HEK293T (cell line): ENCODE measurements around the gene FBXL16.
"Not testable (repeated sequence)": the region's sequence is repeated elsewhere in the genome, so short reads cannot be mapped to it uniquely, and the experiment has no call there.

Source experiments
- CTCF ChIA-PET: fragments of 350-600 bp; formaldehyde crosslinking; extraction: SDS; loops from one replicate; lab custom pipeline; 2021; ENCODE audit warnings: antibody characterized with exemption, inconsistent platforms; lab: Yijun Ruan, JAX
- POLR2A ChIA-PET: fragments of 350-600 bp; formaldehyde crosslinking; extraction: SDS; loops from one replicate; lab custom pipeline; 2020; ENCODE audit warnings: antibody characterized with exemption, inconsistent platforms; lab: Yijun Ruan, JAX
- DNase-seq: peaks from one replicate; pipeline ENCODE4 v3.0.0; 2012; ENCODE audit warnings: mixed read lengths; ENCODE audit errors: extremely low spot score
- ARNT ChIP-seq: fragments of 450-650 bp; IDR thresholded peaks from 2 replicates; pipeline ENCODE4 v1.6.1; 2017; ENCODE audit warnings: mild to moderate bottlenecking
- BHLHE40 ChIP-seq: fragments of 450-650 bp; IDR thresholded peaks from 2 replicates; pipeline ENCODE4 v1.6.1; 2016; ENCODE audit warnings: mild to moderate bottlenecking, moderate library complexity, borderline replicate concordance
- CTBP1 ChIP-seq: fragments of 450-650 bp; IDR thresholded peaks from 2 replicates; pipeline ENCODE4 v1.6.1; 2016; ENCODE audit warnings: borderline replicate concordance
- ELF4 ChIP-seq: fragments of 450-650 bp; IDR thresholded peaks from 2 replicates; pipeline ENCODE4 v1.6.1; 2017; ENCODE audit warnings: antibody characterized with exemption
- FOXA1 ChIP-seq: fragments of 450-650 bp; IDR thresholded peaks from 2 replicates; pipeline ENCODE4 v1.6.1; 2016; ENCODE audit warnings: mild to moderate bottlenecking
- FOXK2 ChIP-seq: fragments of 450-650 bp; IDR thresholded peaks from 2 replicates; pipeline ENCODE4 v1.6.1; 2016; ENCODE audit warnings: mild to moderate bottlenecking
- FOXM1 ChIP-seq: fragments of 450-650 bp; IDR thresholded peaks from 2 replicates; pipeline ENCODE4 v1.6.1; 2017; ENCODE audit warnings: mild to moderate bottlenecking, borderline replicate concordance
- HDGF ChIP-seq: fragments of 450-650 bp; IDR thresholded peaks from 2 replicates; pipeline ENCODE4 v1.6.1; 2017; ENCODE audit warnings: antibody characterized with exemption, borderline replicate concordance
- L3MBTL2 ChIP-seq: fragments of 450-650 bp; conservative IDR thresholded peaks from 2 replicates; pipeline ENCODE4 v1.6.1; 2016; ENCODE audit warnings: mild to moderate bottlenecking
- LEF1 ChIP-seq: fragments of 450-650 bp; IDR thresholded peaks from 2 replicates; pipeline ENCODE4 v1.6.1; 2017; ENCODE audit warnings: mild to moderate bottlenecking, borderline replicate concordance
- NFRKB ChIP-seq: fragments of 450-650 bp; IDR thresholded peaks from 2 replicates; pipeline ENCODE4 v1.6.1; 2016; ENCODE audit warnings: mild to moderate bottlenecking, moderate library complexity
- SP1 ChIP-seq: fragments of 450-650 bp; IDR thresholded peaks from 2 replicates; pipeline ENCODE4 v1.6.1; 2017
- SUZ12 ChIP-seq: fragments of 450-650 bp; IDR thresholded peaks from 2 replicates; pipeline ENCODE4 v1.6.1; 2016; ENCODE audit warnings: mild to moderate bottlenecking
- TARDBP ChIP-seq: fragments of 450-650 bp; IDR thresholded peaks from 2 replicates; pipeline ENCODE4 v1.6.1; 2016
- ZNF384 ChIP-seq: fragments of 450-650 bp; IDR thresholded peaks from 2 replicates; pipeline ENCODE4 v1.6.1; 2016
- TF ChIP-seq, protein P1 (sequence below): fragments of 450-650 bp; IDR thresholded peaks from 2 replicates; pipeline ENCODE4 v1.6.1; 2016

The FBXL16 gene

GRCh38 chr16:716200-716568 is 10.6 kb upstream of the FBXL16 start:
- TF ChIP-seq FOXK2 (no peak), FOXM1 (no peak), ELF4 (no peak), TARDBP (no peak), L3MBTL2 (no peak), FOXA1 (no peak), CTBP1 (no peak), LEF1 (no peak), ZNF384 (no peak), SP1 (no peak), SUZ12 (no peak), ARNT (no peak), HDGF (no peak), NFRKB (no peak)
- TF ChIP-seq, protein P1, sequence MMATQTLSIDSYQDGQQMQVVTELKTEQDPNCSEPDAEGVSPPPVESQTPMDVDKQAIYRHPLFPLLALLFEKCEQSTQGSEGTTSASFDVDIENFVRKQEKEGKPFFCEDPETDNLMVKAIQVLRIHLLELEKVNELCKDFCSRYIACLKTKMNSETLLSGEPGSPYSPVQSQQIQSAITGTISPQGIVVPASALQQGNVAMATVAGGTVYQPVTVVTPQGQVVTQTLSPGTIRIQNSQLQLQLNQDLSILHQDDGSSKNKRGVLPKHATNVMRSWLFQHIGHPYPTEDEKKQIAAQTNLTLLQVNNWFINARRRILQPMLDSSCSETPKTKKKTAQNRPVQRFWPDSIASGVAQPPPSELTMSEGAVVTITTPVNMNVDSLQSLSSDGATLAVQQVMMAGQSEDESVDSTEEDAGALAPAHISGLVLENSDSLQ, result no peak
- ChIA-PET POLR2A (interaction anchor here (0.6 to 4.0 kb wide), 6 partner anchors 10 to 91 kb away, joined by 3 to 27 read pairs (median 3); partner anchors contain the start of genes CCDC78, CHTF18, CIAO3 and HAGHL), CTCF (interaction anchor here (0.6 to 2.2 kb wide), 5 partner anchors 38 to 72 kb away, joined by 3 to 9 read pairs (median 4); partner anchors contain the start of genes CHTF18 and RPUSD1)
- no peak for DNase-seq

DNA sequence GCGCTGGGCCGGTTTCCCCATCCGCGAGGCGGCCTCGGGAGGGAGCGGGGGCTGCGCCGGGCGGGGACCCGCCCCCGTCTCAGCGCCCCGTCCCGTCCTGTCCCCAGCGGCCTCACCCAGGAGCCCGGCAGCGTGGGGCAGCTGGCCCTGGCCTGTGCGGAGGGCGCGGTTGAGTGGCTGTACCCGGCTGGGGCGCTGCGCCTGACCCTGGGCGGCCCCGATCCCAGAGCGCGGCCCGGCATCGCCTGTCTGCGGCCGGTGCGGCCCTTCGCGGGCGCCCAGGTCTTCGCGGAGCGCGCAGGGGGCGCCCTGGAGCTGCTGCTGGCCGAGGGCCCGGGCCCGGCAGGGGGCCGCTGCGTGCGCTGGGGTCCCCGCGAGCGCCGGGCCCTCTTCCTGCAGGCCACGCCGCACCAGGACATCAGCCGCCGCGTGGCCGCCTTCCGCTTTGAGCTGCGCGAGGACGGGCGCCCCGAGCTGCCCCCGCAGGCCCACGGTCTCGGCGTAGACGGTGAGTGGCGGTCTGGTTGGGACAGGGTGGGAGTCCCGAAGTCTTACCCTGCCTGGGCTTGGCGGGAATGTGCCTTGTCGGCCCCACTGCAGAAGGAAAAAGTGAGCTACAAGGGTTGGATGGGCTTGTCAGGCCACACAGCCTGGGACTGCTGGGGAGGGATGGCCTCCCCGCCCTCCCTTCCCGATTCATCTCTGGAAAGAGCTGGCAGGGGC is 10.0 kb upstream of the FBXL16 start:
- POLR2A ChIA-PET, result interaction anchor here (0.6 to 4.0 kb wide), 6 partner anchors 11 to 91 kb away, joined by 3 to 27 read pairs (median 3); partner anchors contain the start of genes CCDC78, CHTF18, CIAO3 and HAGHL
- CTCF ChIA-PET, result interaction anchor here (0.6 to 2.2 kb wide), 6 partner anchors 25 to 72 kb away, joined by 3 to 9 read pairs (median 4); partner anchors contain the start of genes CHTF18, CIAO3 and RPUSD1
- no peak for DNase-seq
- TF ChIP-seq ARNT (peak; percentile 53; the same call in 1 of the 2 replicates), L3MBTL2 (0 out of 2 replicates have a peak, but pooled peaks have one; percentile 20), FOXK2 (no peak)

- TF ChIP-seq FOXK2, result no peak
- TF ChIP-seq, protein P1, result no peak
- TF ChIP-seq CTBP1, result no peak
- no peak for TF ChIP-seq FOXA1
- peak; percentile 85 for DNase-seq
- CTCF ChIA-PET, result interaction anchor here (1.1 to 2.2 kb wide), 4 partner anchors 26 to 73 kb away, joined by 3 to 9 read pairs (median 4); partner anchors contain the start of genes CHTF18, CIAO3 and RPUSD1
- POLR2A ChIA-PET, result interaction anchor here (1.4 to 4.0 kb wide), 3 partner anchors 12 to 73 kb away, joined by 3 to 27 read pairs (median 17); partner anchors contain the start of genes CCDC78, CHTF18, HAGHL and RPUSD1
These were observed 9.2 kb upstream of the FBXL16 start, which contains the start of gene METRN for GRCh38 chr16:714558-715476. TSS of gene METRN (plus strand) at chr16:715118. CDS start at chr16:715290, 172 bp downstream.

- ChIA-PET POLR2A (interaction anchor here (4.0 kb wide), 1 partner anchor 12 kb away, joined by 27 read pairs; the partner anchor contains the start of genes CCDC78 and HAGHL), CTCF (no interaction called here)
- TF ChIP-seq ARNT (no peak), CTBP1 (no peak), SUZ12 (no peak), FOXA1 (no peak), FOXK2 (no peak), BHLHE40 (no peak), ELF4 (no peak), LEF1 (no peak), FOXM1 (no peak), SP1 (no peak), NFRKB (no peak), TARDBP (no peak), HDGF (no peak), L3MBTL2 (no peak), ZNF384 (no peak)
- TF ChIP-seq, protein P1, result no peak
- no peak for DNase-seq
These were observed 8.5 kb upstream of the FBXL16 start for GRCh38 chr16:714079-714478.

- POLR2A ChIA-PET, result interaction anchor here (0.8 to 1.7 kb wide), 4 partner anchors 9 to 76 kb away, joined by 3 to 9 read pairs (median 4); partner anchors contain the start of genes ANTKMT, CHTF18, CIAO3 and RPUSD1
- DNase-seq, result not testable (repeated sequence)
- CTCF ChIA-PET, result interaction anchor here (0.7 to 1.5 kb wide), 5 partner anchors 12 to 76 kb away, joined by 3 to 5 read pairs (median 4); partner anchors contain the start of genes CHTF18 and RPUSD1
These were observed 7.2 kb upstream of the FBXL16 start for GRCh38 chr16:712740-713250.
